ENCODE results near the gene MGAT4B. TPM values are rescaled to one million over a fixed set of nuclear protein-coding genes. Genes with fewer than 3 reads are reported as not detected.

Gene MGAT4B
- total RNA-seq, 1 donor from 2014 or later: 185 TPM

DNA sequence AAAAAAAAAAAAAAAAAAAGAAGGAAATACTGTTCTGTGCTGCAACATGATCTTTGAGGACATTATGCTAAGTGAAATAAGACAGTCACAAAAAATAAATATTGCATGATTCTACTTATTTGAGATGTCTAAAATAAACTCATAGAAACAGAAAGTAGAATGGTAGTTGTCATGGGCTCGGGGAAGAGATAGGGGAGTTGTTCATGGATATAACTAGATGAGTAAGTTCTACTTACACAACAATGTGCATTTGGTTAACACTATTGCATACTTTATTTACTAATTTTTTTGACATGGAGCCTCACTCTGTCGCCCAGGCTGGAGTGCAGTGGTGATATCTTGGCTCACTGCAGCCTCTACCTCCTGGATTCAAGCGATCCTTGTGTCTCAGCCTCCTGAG, 58.9 kb downstream of the MGAT4B start:
- no peak for DNase-seq (ENCODE audit: low read depth, low spot score)

Other genes starting within 250 kb of the MGAT4B start
- gene HNRNPH1, start 183.2 kb downstream of the MGAT4B start, total RNA-seq: 648 and 1,151 TPM in 2 replicates
- gene CBY3, start 125.8 kb downstream of the MGAT4B start, total RNA-seq: 0.26 TPM in 1 of 2 replicates, not detected in the other
- gene CANX, start 107.9 kb downstream of the MGAT4B start, total RNA-seq: 633 and 1,197 TPM in 2 replicates
- gene MAML1, start 74.0 kb downstream of the MGAT4B start, total RNA-seq: 7.3 and 8.0 TPM in 2 replicates
- gene LTC4S, start 12.9 kb downstream of the MGAT4B start, total RNA-seq: 0.46 and 0.66 TPM in 2 replicates
- gene SQSTM1, start 14.0 kb upstream of the MGAT4B start, total RNA-seq: 447 and 758 TPM in 2 replicates
- 8.9 and 13.8 TPM in 2 replicates for gene MRNIP, start 52.0 kb upstream of the MGAT4B start, total RNA-seq
- 44.0 and 44.3 TPM in 2 replicates for gene TBC1D9B, start 101.0 kb upstream of the MGAT4B start, total RNA-seq

Data from pulmonary artery endothelial cell (primary cell).